Cardiac muscle cell (in vitro differentiated cells and primary cell): ENCODE data around the gene ACOT13. TPM values are rescaled to one million over a fixed set of nuclear protein-coding genes. Genes with fewer than 3 reads are reported as not detected.
"Not testable (repeated sequence)": the region's sequence is repeated elsewhere in the genome, so short reads cannot be mapped to it uniquely, and the experiment has no call there.

ENCODE experiments used
- DNase-seq, 2 donors: peaks; one replicate each; pipeline versions ENCODE4 v3.0.0 to v3.0.0-alpha.2; 2010 to 2017; ENCODE audit warnings: low read depth in 1 of 2, low spot score in 1 of 2
- H3K27ac ChIP-seq: fragments of 200-600 bp; sonication (generic); 2 replicates; pipeline ENCODE4 v1.5.1; 2016
- H3K27me3 ChIP-seq: fragments of 200-600 bp; sonication (generic); 2 replicates; pipeline ENCODE4 v1.6.0; 2016; ENCODE audit warnings: control low read depth
- H3K36me3 ChIP-seq: fragments of 200-600 bp; sonication (generic); 2 replicates; pipeline ENCODE4 v1.5.1; 2016; ENCODE audit warnings: control low read depth
- H3K4me1 ChIP-seq: fragments of 200-600 bp; sonication (generic); 2 replicates; pipeline ENCODE4 v1.8.1; 2017; ENCODE audit warnings: low read depth, mild to moderate bottlenecking, mixed run types
- H3K4me3 ChIP-seq: fragments of 200-600 bp; sonication (generic); 2 replicates; pipeline ENCODE4 v1.5.1; 2016; ENCODE audit warnings: mild to moderate bottlenecking
- H3K9me3 ChIP-seq: fragments of 200-600 bp; sonication (generic); 2 replicates; pipeline ENCODE4 v1.5.1; 2017; ENCODE audit warnings: low read depth, mild to moderate bottlenecking, control low read depth
- polyA plus RNA-seq: library from polyadenylated mRNA; unstranded; fragments of >200 nt; fragmentation: Nextera tagmentation; extraction: Ambion mirVana; gene quantifications from 2 replicates; pipeline ENCODE4 v1.2.1, GENCODE V29; 2016
- total RNA-seq: library from RNA; depleted of rRNA; stranded (reverse); fragments of >200 nt; gene quantifications from 2 replicates; pipeline ENCODE4 v1.2.3, GENCODE V29; 2016
- TF ChIP-seq, protein P1 (sequence below): IDR thresholded peaks from 2 replicates; pipeline ENCODE4 v1.5.1; 2012; ENCODE audit warnings: low read depth, mild to moderate bottlenecking, low read length

Gene ACOT13
- total and polyA plus RNA-seq, 2 experiments from 2014 or later: 30.7 to 127 TPM

DNA sequence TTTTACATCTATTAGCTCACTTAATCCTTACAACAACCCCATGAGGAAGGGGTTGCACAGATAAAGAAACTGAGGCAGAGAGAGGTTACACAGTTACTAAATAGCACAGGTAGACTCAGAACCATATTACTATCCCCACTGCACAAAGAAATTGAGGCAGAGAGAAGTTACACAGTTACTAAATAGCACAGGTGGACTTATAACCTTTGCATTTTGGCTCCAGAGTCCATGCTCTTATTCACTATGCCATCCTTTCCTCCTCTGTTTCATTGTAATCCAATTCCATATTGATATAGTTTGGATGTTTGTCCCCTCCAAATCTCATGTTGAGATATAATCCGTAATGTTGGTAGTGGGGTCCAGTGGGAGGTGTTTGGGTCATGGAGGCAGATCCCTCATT lies 3.7 kb upstream of the ACOT13 start:
- H3K9me3 ChIP-seq: no peaks in the 10 kb centered on the region
- H3K36me3 ChIP-seq: peaks cover 8% of the 10 kb centered on the region

DNA sequence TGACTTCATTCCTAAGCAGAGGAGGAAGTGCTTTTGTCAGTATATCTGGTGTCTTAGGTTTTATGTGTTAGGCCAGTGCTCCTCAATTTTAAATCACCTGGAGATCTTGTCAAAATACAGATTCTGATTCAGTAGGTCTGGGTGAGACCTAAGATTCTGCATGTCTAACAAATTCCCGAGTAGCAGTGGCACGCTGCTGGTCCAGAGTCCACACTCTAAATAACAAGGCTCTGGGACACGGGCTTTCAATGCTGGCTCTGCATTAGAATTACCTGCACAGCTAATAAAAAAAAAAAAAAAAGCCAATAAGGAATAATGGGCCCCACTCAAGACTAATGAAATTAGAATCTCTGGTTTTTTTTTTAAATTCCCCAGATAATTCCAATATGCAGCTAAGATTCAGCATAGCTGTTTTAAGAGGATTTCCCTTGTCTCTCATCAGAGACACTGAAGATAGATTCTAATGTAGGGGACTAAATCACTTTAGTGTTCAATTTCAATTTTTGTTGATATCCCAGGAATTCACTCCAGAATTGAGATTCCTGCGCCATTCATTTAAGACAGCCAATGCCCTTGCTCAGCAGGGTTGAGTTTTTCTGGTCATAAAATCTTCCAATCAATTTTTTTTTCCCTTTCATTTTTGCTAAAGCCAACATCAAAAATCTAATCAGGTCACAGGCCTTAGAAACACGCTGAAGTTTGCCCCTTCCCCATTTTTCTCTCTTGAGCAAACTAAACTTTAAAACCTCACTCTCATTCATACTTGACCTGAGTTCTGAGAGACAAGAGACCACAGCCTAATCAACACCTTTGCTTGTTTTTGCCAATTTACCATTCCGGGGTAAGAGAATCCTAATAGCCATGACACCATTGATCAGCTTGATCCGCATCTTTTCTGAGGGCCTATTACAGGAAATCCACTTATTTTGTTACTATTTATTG lies 2.6 kb upstream of the ACOT13 start:
- H3K27me3 ChIP-seq: no peaks in the 10 kb centered on the region
- DNase-seq: no peak
- H3K9me3 ChIP-seq: no peaks in the 10 kb centered on the region
- TF ChIP-seq, protein P1, sequence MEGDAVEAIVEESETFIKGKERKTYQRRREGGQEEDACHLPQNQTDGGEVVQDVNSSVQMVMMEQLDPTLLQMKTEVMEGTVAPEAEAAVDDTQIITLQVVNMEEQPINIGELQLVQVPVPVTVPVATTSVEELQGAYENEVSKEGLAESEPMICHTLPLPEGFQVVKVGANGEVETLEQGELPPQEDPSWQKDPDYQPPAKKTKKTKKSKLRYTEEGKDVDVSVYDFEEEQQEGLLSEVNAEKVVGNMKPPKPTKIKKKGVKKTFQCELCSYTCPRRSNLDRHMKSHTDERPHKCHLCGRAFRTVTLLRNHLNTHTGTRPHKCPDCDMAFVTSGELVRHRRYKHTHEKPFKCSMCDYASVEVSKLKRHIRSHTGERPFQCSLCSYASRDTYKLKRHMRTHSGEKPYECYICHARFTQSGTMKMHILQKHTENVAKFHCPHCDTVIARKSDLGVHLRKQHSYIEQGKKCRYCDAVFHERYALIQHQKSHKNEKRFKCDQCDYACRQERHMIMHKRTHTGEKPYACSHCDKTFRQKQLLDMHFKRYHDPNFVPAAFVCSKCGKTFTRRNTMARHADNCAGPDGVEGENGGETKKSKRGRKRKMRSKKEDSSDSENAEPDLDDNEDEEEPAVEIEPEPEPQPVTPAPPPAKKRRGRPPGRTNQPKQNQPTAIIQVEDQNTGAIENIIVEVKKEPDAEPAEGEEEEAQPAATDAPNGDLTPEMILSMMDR: no peak
- H3K36me3 ChIP-seq: peaks cover 8% of the 10 kb centered on the region
- H3K27ac ChIP-seq: no peak overlapping the region
- H3K4me1 ChIP-seq: no peaks in the 10 kb centered on the region
- H3K4me3 ChIP-seq: peak overlapping the region; percentile 79

More for the DNA sequence above, 3.7 kb upstream of the ACOT13 start:
- TF ChIP-seq, protein P1: no peak
- no peak for DNase-seq
- Histone ChIP-seq H3K27ac (no peak overlapping the region), H3K27me3 (no peaks in the 10 kb centered on the region), H3K4me3 (no peak overlapping the region), H3K4me1 (no peaks in the 10 kb centered on the region)

DNA sequence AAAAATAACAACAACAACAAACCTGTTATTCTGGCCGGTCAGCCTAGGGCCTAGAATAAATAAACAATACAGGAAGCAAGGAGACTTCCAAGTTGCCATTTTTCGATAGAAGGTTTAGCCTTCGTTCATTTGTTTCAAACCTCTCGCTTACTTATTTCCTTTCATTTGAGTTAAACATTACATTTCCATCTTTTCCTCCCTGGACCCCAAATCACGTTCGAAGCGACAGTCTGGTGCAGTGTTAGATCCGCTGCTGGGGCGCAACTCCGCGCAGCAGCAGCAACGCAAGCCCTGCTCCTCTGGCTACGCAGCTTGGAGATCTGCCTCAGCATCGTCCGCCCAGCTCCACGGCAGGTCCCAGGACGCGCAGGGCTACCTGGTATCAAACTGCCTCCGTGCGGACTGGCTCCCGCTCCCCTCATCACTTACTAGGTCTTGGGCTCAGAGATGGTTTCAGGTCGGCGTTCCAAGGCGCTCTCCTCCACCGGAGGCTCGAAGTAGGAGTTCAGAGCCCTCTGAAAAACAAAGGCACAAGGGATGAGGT lies 708 bp upstream of the ACOT13 start:
- H3K27ac ChIP-seq: peak overlapping the region; percentile 94
- no peaks in the 10 kb centered on the region for H3K4me1 ChIP-seq
- H3K27me3 ChIP-seq: no peaks in the 10 kb centered on the region
- H3K4me3 ChIP-seq: peak overlapping the region; percentile 79
- DNase-seq: peak; percentile 45 to 57
- H3K36me3 ChIP-seq: peaks cover 8% of the 10 kb centered on the region
- no peaks in the 10 kb centered on the region for H3K9me3 ChIP-seq
- TF ChIP-seq, protein P1: no peak

DNA sequence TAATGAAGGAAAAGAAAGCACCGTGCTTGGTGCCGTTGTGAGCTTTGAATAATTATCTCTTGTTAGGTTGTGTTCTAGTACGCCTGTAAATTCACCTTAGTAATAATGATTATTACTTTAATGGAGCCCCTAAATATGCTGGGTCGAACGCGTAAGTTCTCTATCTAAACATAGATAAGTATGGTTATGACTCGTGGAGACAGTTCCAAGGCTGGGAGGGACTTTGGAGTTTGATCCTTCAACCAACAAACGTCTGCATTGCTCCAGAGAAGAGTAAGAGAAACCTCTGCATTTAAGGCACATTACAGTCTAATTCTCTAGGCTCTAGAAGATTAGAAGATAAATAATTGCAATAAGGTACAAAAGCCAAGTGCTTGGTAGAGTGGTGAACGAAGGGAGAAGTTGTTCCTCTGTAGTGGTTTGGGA lies 514 bp downstream of the ACOT13 start:
- H3K27me3 ChIP-seq: no peaks in the 10 kb centered on the region
- peak overlapping the region; percentile 94 for H3K27ac ChIP-seq
- H3K36me3 ChIP-seq: peaks cover 8% of the 10 kb centered on the region
- DNase-seq: peak; percentile 20 to 41
- H3K4me1 ChIP-seq: no peaks in the 10 kb centered on the region
- H3K9me3 ChIP-seq: no peaks in the 10 kb centered on the region
- peak overlapping the region; percentile 79 for H3K4me3 ChIP-seq
- TF ChIP-seq, protein P1: no peak

DNA sequence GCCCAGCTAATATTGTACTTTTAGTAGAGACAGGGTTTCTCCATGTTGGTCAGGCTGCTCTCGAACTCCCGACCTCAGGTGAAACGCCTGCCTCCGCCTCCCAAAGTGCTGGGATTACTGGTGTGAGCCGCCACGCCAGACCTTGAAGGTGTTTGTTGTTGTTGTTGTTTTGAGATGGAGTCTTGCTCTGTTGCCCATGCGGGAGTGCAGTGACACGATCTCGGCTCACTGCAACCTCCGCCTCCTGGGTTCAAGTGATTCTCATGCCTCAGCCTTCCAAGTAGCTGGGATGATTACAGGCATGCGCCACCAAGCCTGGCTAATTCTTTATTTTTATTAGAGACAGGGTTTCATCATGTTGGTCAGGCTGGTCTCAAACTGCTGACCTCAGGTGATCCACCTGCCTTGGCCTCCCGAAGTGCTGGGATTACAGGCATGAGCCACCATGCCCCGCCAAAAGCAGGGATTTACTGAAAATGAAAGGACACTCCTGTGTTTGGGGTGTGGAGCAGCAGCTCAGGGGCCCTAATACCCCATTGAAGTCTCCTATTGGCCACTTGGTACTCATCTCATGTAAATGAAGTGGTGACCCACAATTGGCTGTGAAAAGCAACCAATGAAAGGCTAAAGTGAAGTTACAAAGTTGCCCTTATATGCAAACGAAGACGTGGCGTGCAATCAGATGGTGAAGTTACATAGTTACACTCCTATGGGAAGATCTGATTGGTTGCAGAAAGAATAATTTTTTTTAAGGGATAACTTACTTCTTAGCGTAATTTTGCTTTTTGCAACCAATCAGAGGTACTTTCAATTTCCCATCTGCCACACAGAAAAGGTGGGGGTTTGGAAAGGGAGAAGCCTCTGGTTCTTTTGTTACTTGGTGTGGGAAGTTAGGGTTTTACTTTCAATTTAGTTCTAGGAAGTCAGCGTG lies 1.5 kb downstream of the ACOT13 start:
- H3K27me3 ChIP-seq, H3K4me1 ChIP-seq, H3K36me3 ChIP-seq, H3K9me3 ChIP-seq, DNase-seq: not testable (repeated sequence)
- Histone ChIP-seq H3K4me3 (peak overlapping the region; percentile 79), H3K27ac (peak overlapping the region; percentile 94)
